ENCODE measurements around the gene ARHGEF5.
A peak's percentile ranks its signal among the peaks of the same experiment; 100 is the strongest.
"Not testable (repeated sequence)": the region's sequence is repeated elsewhere in the genome, so short reads cannot be mapped to it uniquely, and the experiment has no call there.

Gene ARHGEF5

GRCh38 chr7:144384555-144385245 lies 29.5 kb downstream of the ARHGEF5 start:
- no peak for DNase-seq

- DNase-seq, result no peak
Observed at GRCh38 chr7:144386741-144387140, 31.5 kb downstream of the ARHGEF5 start.

GRCh38 chr7:144388950-144389349 lies 33.7 kb downstream of the ARHGEF5 start:
- no peak for DNase-seq

- DNase-seq, result no peak
Observed at GRCh38 chr7:144390481-144390880, 35.3 kb downstream of the ARHGEF5 start.

- DNase-seq, result no peak
Observed at GRCh38 chr7:144391014-144391413, 35.8 kb downstream of the ARHGEF5 start.

- DNase-seq, result peak; percentile 57 to 58
Observed at GRCh38 chr7:144391823-144392255, 36.6 kb downstream of the ARHGEF5 start.

- DNase-seq, result no peak
Observed at GRCh38 chr7:144397086-144397485, 41.9 kb downstream of the ARHGEF5 start.

- no peak for DNase-seq
Observed at GRCh38 chr7:144398291-144398690, 43.1 kb downstream of the ARHGEF5 start.

GRCh38 chr7:144398911-144399310 lies 43.7 kb downstream of the ARHGEF5 start:
- no peak for DNase-seq

- DNase-seq, result no peak
Observed at GRCh38 chr7:144399946-144400345, 44.7 kb downstream of the ARHGEF5 start.

GRCh38 chr7:144401490-144401889 lies 46.3 kb downstream of the ARHGEF5 start:
- no peak for DNase-seq

- DNase-seq, result no peak
Observed at GRCh38 chr7:144403102-144403501, 47.9 kb downstream of the ARHGEF5 start.

GRCh38 chr7:144403649-144404061 lies 48.5 kb downstream of the ARHGEF5 start, which contains the start of gene NOBOX:
Gene NOBOX, minus strand, starts transcription at chr7:144403693.
- DNase-seq, result no peak

GRCh38 chr7:144404946-144405345 lies 49.7 kb downstream of the ARHGEF5 start:
- DNase-seq, result no peak

- DNase-seq, result peak in 1 of 2 experiments; percentile 33
Observed at GRCh38 chr7:144407266-144407931, 52.2 kb downstream of the ARHGEF5 start.

- no peak for DNase-seq
Observed at GRCh38 chr7:144408121-144408520, 52.9 kb downstream of the ARHGEF5 start.

GRCh38 chr7:144410441-144410840 lies 55.2 kb downstream of the ARHGEF5 start:
- no peak for DNase-seq

- no peak for DNase-seq
Observed at GRCh38 chr7:144414815-144415214, 59.6 kb downstream of the ARHGEF5 start.

GRCh38 chr7:144415858-144416257 lies 60.7 kb downstream of the ARHGEF5 start:
- no peak for DNase-seq

GRCh38 chr7:144416341-144416740 lies 61.1 kb downstream of the ARHGEF5 start:
- no peak for DNase-seq

GRCh38 chr7:144418931-144419330 lies 63.7 kb downstream of the ARHGEF5 start:
- not testable (repeated sequence) for DNase-seq

GRCh38 chr7:144427539-144427938 lies 72.3 kb downstream of the ARHGEF5 start:
- DNase-seq, result not testable (repeated sequence)

- no peak for DNase-seq
Observed at GRCh38 chr7:144428431-144428830, 73.2 kb downstream of the ARHGEF5 start.
